SH-SY5Y (cell line): ENCODE results near the gene FAM184A.

Experiments
- GATA2 ChIP-seq: IDR thresholded peaks from 2 replicates; pipeline ENCODE4 v1.6.1; 2011; ENCODE audit warnings: mild to moderate bottlenecking, low read depth, low read length
- GATA3 ChIP-seq: IDR thresholded peaks from 2 replicates; pipeline ENCODE4 v1.6.1; 2011; ENCODE audit warnings: low read depth, mild to moderate bottlenecking, low read length, moderate library complexity

The FAM184A gene

DNA sequence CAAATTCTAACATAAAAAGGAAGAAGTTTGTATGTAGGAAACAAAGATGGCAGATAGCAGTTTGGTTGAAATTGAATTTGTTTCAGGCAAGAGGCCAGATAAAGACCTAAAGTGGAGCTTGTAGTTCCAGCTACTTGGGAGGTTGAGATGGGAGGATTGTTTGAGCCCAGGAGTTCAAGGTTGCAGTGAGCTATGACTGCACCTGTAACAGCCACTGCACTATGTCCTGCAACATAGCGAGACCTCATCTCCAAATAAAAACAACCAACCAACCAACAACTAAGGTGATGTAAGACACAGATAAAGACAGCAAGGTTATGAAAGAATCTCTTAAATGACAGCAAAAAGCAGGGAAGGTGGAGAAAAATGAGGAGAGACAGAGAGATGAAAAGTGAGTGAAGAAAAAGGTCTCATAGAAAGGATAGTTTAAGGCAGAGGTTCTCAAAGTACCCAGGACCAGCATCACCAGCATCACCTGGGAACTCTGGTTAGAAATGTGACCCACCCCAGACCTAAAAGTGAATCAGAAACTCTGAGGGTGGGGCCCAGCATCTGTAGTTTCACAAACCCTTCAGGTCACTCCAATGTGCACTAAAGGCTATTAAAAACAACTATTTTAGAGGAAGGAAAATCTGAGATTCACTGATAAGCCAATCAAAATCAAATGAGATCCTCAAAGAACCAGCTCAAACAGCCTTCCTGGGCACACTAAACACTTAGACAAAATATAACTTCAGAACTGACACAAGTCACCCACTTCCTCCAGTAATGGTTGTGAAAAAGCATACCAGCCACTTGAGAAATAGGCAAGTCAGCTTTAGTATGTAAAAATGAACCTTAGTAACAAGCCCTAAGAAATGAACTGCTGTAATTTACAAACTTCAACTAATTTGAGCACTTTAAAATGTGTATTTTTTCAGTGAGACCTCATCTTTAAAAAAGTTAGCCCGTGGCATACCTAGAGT lies 57.6 kb downstream of the FAM184A start:
- no peak for TF ChIP-seq GATA3
- TF ChIP-seq GATA2, result no peak

DNA sequence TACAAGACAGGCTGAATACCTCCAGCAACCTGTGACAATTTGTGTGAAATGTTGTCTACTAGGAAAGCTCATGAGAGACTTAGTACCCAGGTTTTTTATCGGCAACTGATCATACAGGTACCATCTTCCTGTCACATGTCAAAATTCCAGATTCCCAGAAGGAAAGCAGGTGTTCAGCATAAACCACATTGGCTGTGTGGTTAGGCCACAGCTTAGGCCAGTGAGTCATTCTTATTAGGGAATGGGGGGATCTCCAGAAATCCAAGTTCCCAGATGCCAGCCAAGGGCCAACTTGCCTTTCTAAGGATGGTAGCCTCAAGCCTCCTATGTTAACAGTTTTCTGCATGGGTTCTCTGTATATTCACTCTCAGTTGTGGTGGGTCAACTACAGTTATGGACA lies 65.9 kb downstream of the FAM184A start:
- TF ChIP-seq GATA3 (no peak), GATA2 (no peak)

DNA sequence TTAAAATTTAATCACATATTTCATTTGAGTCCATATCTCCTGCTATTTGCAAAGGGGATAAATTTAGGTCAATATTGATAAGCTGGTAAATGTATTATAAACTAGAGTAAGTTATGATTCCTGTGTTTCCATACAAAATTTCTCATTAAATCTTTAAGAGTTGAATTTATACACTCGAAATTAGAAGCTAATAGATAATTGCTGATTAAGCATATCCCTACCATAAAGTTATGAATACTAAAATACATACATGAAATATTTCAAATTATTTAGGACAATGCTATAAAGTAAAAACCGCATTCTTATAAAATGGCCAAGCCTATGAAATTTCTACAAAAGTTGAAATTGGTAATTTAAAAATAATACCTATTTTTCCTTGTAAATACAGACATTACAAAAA lies 71.5 kb downstream of the FAM184A start:
- TF ChIP-seq GATA2 (no peak), GATA3 (no peak)

DNA sequence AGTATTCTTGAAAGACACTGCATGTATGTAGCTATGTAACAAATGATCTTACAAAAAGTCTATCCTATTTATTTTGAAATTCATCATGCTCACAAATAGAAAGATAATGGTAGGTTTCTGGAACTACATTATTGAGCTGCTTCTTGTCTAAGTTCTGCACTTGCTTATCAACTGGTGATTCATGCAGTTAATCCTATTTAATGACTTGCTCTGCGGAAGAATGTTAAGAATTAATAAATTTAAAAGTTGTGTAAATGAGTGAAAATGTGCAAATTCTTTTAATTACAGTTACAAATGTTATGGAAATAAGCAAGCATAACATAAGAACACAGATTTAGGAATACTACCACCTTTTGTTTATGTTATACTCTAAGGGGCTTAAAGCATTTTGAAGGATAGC lies 76.4 kb downstream of the FAM184A start:
- TF ChIP-seq GATA3 (no peak), GATA2 (no peak)

DNA sequence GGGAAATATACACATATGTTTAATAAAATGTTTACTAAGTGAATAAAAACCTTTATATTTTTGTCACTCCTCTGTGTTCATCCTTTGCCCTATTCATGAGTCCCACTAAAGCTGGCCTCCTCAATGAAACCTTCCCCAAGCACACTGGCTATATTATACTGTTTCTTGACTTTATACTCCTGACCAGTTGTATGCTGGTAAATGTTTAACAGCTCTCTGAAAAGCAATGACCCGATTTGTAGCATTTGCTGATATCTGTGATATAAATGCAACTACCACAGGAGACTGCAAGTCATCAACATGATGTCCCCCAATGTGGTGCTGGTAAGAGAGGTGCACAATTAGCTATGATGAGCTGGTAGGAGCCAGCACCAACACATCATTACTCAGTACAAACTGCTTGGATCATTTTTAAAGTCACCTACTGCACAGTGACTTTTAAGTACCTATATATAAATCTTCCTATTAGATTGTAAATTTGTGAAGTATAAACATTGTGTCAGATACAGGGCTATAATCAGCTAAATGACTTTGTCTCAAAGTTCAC lies 78.9 kb downstream of the FAM184A start:
- no peak for TF ChIP-seq GATA2
- no peak for TF ChIP-seq GATA3

DNA sequence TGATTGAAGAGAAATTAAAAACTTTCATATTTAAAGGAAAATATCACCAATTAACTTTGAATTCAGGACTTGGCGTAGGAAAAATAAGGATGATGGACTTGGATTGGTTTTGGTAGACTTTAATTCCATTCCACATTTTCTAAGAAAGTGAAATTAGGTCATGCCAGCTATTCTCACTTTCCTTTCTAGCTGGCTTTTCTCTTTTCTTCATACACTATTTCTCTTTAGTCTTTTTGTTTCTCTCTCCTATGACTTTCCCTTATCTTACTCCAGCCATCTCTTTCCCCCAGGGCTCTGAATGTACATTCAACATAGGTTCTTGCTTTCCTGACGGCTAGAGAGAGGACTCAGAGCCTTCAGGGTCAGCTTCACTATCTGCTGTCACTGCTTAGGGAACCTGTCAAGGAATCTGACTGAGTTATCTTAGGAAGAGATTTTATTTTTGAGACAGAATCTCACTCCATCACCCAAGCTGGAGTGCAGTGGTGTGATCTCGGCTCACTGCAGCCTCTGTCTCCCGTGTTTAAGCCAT lies 82.1 kb downstream of the FAM184A start:
- no peak for TF ChIP-seq GATA3
- TF ChIP-seq GATA2, result peak; percentile 9; the same call in 1 of the 2 replicates

DNA sequence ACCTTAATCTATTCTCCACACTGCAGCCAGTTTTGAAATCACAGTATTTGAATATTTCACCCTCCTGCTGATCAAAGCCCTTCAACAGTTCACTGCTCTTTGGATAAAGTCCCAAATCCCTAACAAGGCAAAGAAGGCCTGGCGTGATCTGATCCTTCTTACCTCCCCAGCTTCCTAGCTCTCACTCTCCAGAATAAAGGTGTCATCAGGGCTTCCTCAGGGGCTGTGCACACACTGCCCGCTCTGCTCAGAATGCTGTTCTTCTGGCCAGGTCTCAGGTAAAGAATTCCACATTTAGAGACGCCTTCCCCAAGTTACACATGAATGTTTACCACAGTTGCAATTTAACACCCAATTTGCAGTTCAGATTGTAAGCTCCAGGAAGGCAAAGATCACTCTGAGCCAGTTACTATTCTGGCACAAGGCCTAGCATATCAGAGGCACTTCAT lies 84.6 kb downstream of the FAM184A start:
- TF ChIP-seq GATA2 (no peak), GATA3 (no peak)

DNA sequence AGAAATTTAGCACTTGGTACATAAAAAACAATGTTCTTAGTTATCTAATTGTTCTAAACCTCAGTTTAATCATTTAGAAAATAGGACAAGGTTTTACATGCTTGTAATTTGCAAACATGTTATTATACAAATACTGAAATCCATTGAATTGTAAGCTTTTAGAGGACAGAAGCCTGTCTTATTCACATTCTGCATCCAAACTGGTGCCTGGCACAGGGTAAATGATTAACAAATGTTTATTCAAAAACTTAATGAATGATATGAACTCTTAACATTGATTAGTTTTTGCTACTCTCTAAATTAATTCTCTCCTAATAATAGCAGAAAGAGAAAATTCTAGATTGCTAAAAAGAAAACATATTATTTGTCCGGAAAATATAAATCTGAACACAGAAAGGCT lies 85.1 kb downstream of the FAM184A start:
- TF ChIP-seq GATA2 (no peak), GATA3 (no peak)

DNA sequence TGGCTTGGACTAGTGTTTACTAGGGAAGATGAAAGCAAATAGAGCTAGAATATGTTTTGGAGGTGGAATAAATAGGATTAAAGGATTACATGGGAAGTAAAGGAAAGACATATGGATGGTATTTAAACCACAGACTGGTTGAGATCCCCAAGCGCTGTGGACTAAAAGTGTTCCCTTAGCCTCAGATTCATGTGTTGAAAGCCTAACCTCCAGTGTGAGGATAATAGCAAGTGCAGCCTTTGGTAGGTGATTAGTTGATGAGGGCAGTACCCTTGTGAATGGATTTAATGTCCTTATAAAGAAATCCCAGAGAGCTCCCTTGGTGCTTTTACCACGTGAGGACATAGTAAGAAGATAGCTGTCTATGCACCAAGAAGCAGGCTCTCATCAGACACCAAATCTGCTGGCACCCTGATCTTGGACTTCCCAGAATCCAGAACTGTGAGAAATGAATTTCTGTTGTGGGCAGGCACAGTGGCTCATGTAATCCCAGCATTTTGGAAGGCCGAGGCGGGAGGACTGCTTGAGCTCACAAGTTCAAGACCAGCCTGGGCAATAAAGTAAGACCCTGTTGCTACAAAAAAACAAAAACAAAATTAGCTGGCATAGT lies 86.2 kb downstream of the FAM184A start:
- TF ChIP-seq GATA3 (no peak), GATA2 (no peak)

DNA sequence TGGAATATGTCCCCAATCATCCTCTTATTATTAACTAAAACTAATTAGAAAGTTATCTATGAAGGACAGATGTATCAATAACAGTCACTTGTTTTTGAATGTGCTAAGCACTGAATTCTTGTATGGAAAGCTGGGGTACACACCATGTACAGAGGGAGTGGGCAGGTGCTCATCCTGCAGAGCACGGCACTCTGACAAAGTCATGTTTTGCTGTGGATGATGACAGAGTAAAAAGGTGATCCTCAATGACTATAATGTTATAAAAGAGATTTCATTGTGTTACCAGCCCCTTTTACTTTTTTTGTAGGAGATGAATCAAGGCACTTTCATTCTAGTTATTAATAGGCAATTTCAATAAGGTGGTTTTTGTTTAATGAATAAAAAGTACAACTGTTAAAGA lies 92.2 kb downstream of the FAM184A start:
- TF ChIP-seq GATA3, result no peak
- no peak for TF ChIP-seq GATA2

DNA sequence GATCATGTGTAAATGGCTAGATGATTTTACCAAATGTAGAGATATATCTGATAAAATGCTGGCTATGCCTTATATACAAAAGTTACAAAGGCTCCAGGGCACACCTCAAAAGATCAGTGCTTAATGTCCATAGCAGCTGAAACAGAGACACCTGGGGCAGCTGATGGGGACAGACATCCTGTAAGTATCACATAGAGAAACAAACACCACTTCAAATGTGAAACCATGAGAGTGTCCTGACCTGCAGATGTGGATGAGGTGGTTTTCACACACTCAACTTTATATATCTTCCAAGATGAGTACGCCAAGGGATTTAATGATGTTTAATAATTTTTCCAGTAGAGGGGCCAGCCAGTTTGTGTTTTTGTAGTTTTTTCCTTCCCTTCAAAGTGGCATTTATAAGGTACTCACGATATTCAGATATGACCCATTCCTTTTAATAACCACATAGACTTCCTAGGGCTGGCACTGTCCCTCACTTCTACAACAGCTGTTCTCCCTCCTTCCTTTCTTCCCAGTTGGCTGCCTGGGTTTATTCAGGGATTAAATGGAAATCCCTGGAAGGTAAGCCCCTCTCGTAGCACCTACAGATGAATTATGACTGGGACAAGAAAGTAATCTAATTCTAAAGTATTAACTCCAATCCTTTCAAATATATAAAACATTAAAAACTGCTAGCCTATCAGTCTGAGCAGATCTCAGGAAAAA lies 93.2 kb downstream of the FAM184A start:
- no peak for TF ChIP-seq GATA2
- TF ChIP-seq GATA3, result no peak

DNA sequence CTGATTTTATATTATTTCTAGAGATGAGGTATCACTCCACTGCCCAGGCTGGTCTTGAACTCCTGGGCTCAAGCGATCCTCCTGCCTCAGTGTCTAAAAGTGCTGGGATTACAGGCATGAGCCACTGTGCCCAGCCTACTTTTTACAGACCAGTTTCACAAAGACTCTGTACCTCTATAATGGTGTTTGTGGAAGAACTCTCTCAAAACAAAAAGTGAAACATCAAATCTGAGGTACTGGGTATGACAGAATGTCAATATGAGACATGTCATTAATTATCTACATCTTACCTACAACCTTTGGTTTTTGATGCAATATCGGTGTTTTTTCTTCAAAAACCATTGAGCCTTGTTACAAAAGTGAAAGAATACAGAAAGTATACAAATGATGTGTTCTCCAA lies 94.1 kb downstream of the FAM184A start:
- TF ChIP-seq GATA3 (no peak), GATA2 (no peak)

DNA sequence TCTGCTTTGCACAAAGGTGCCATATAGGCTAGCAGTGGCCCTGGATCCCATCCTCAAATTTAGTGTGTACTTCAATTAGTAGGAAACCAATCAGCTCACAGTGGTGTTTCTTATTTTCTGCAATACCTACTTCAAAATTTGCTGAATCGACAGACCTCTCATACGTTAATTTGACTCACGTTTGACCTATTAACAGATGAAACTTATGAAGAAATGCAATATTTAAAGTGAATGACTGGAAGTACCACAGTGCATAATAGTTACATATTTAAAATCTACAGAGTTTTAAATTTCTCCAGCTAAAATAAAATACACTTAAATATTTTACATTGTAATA lies 95.9 kb downstream of the FAM184A start:
- TF ChIP-seq GATA3, result no peak
- no peak for TF ChIP-seq GATA2
